Kasumi-1 (cell line): ENCODE results near the gene CCT3.
"Not testable (repeated sequence)": the region's sequence is repeated elsewhere in the genome, so short reads cannot be mapped to it uniquely, and the experiment has no call there.

Experiments
- DNase-seq, 2 experiments: peaks; one replicate each; lab custom pipeline; 2025; lab: John Stamatoyannopoulos, UW

CCT3 gene

DNA sequence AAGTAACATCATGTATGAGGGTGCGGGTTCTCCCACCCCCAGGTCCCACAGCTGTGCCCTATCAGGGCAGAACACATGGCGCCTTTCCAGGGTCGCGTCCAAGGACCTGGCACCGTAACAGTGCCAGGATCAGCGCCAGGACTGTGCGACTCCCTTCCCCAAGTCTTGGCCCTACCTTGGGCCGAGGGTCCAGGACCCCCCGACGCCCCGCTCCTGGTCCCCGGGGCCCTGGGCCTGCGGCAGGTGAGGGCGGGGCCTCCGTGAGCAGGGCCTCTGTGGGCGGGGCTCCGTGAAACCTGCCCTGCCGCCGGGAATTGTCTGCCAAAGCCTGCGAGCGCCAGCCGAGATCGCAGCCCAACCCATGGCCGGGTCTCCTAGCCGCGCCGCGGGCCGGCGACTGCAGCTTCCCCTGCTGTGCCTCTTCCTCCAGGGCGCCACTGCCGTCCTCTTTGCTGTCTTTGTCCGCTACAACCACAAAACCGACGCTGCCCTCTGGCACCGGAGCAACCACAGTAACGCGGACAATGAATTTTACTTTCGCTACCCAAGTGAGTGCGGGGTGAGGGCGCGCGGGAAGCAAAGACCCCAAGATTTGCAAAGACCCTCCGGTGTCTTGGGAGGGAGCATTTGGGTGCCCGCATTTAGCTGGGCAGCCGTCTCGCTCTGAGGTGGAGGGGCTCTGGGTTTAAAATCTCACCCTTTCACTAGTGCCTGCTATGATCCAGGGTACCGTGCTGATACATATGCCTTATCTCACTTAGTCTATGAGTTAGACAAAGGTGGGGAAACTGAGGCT is 31.0 kb upstream of the CCT3 start, which contains the start of gene RHBG:
RHBG (plus strand) TSS at position 323 of the 796 bp plus-strand sequence; CDS start at position 362, 39 bp downstream.
- DNase-seq = no peak

DNA sequence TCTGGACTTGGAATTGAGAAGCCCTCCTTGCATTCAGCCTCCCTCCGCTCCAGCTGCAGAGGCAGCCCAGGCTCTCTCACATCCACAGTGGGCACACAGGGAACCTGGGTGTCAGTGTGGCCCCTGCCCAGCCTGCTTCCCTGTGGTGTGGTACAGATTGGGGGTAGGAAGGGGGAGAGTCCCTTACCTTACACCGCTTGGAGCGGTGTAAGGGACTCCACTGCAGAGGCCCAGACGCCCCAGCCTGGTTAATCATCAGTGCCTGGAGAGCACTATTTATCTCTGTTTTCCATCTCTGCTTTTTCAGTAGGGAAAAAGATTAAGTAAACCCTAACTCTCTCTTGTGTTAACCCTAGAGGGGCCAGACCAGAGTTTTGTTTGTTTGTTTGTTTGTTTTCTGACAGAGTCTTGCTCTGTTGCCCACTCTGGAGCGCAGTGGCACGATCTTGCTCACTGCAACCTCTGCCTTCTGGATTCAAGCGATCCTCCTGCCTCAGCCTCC is 30.1 kb upstream of the CCT3 start:
- no peak for DNase-seq

GRCh38 chr1:156367383-156368156 is 29.5 kb upstream of the CCT3 start:
- DNase-seq = no peak

- DNase-seq = no peak
These were observed 28.5 kb upstream of the CCT3 start for GRCh38 chr1:156366378-156367166.

DNA sequence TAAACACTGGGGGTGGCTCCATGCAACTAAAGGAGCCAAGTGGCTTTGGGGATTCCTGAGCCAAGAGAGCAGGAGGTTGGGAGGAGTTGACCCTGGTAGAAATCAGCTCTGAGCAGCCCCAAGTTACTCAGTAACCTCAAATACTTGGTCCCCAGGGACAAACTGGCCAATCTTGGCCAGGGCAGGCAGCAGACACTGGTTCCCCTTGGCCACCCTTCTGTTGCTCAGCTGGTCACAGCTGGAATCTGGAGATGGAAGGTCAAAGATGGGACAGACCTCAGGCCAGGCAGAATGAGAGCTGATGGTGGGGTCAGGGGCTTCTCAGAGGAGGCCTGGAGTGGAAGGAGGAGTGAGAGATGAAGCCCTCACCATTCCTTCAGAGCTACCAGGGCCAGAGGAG is 27.7 kb upstream of the CCT3 start:
- DNase-seq = no peak

GRCh38 chr1:156360534-156360933 is 22.4 kb upstream of the CCT3 start:
- no peak for DNase-seq

DNA sequence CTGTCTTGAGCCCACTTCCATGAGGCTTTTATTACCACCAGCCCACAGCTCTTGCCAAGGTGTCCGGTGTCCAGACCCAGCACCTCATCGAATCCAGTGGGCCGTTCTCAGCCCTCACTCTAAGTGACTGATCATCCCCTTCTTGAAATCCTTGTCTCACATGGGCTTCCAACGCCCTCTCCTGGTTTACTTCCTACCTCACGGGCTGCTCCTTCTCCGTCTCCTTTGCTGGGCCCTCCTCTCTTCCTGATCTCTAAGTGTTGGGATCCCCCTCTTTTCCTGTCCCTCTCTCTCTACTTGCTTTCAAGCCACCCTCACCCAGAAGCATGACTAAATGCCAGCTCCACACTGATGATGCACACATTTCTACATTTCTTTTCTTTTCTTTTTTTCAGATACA is 21.9 kb upstream of the CCT3 start:
- peak; percentile 70 to 71 for DNase-seq

- DNase-seq = no peak
These were observed 21.2 kb upstream of the CCT3 start for GRCh38 chr1:156359249-156359648.

GRCh38 chr1:156358641-156359040 is 20.5 kb upstream of the CCT3 start:
- DNase-seq = no peak

GRCh38 chr1:156357977-156358376 is 19.9 kb upstream of the CCT3 start:
- DNase-seq = no peak

GRCh38 chr1:156356875-156357534 is 18.9 kb upstream of the CCT3 start:
- DNase-seq = no peak

- DNase-seq = no peak
These were observed 18.3 kb upstream of the CCT3 start for GRCh38 chr1:156356262-156356874.

DNA sequence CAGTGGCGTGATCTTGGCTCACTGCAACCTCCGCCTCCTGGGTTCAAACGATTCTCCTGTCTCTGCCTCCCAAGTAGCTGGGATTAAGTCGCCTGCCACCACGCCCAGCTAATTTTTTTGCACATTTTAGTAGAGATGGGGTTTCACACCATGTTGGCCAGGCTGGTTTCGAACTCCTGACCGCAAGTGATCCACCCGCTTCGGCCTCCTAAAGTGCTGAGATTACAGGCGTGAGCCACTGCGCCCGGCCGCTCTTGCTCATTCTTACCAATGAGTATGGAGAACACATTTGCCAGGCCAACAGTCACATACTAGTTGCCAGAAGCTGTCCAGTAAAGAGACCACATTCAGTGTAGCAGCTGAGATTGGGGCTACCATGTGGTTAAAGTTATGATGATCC is 14.4 kb upstream of the CCT3 start:
- DNase-seq = not testable (repeated sequence)

GRCh38 chr1:156347331-156347730 is 9.2 kb upstream of the CCT3 start:
- DNase-seq = no peak

- DNase-seq = no peak
These were observed 8.5 kb upstream of the CCT3 start for GRCh38 chr1:156346636-156347035.

DNA sequence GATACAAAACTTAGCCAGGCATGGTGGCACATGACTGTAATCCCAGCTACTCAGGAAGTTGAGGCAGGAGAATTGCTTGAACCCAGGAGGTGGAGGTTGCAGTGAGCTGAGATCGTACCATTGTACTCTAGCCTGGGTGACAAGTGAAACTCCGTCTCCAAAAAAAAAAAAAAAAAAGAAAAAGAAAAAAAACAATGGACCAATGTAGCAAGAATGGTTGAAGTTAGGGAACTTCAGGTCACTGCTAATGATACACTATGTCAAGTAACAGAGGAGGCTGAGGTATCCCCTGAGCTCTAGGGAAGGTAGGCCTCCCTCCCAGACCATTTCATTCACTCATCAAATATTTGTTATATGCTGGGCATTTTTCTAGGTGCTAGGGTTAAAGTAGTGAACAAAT is 7.9 kb upstream of the CCT3 start:
- DNase-seq = not testable (repeated sequence)

DNA sequence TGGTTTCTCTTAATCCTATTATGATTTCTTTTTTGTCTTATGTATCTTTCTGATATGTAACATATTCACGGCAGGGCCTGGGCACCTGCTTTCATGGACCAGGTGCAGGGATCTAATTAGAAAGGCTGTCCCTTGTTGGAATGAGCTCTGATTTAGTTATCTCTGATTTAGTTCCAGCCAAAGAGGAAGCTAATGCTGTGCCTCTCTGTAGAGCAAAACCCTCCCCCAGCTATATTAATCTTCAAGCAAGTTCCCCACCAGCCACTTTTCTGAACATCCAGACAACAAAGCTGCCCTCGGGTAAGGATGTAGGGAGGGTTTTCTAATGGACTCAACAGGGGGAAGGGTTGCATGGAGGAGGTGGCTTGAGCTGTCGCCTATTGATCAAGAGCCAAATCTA is 6.3 kb upstream of the CCT3 start:
- peak in 1 of 2 experiments; percentile 9 for DNase-seq

GRCh38 chr1:156342166-156342955 is 4.3 kb upstream of the CCT3 start:
- DNase-seq = no peak

DNA sequence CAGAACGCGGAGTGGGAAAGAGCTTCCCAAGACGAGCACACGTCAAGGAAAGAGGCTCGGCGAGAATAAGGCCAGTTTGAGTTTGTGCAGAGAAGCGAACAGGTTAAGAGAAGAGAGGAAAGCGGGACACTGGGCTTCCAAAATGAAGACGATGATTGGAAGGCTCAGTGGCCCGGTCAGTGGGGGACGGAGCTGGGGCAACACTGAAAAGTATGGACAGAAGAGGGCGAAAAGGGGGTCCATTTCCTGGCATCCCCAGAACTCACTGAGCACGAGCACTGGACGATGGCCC is 258 bp downstream of the CCT3 start:
- DNase-seq = peak in 1 of 2 experiments; percentile 26

- DNase-seq = peak in 1 of 2 experiments; percentile 20
These were observed 822 bp downstream of the CCT3 start for GRCh38 chr1:156337052-156337887.
